HCT116 (cell line): ENCODE data around the gene YWHAG. TPM values are rescaled to one million over a fixed set of nuclear protein-coding genes. Genes with fewer than 3 reads are reported as not detected.

Experiments
- ATAC-seq: fragments of 200-7000 bp; cut with Tn5 transposase; 2 replicates; pipeline ENCODE4 v1.9.1; 2020; ENCODE audit warnings: mild to moderate bottlenecking, moderate library complexity
- BruUV-seq: library from RNA; stranded (reverse); fragments of 400-500 nt; replicated peaks from 2 replicates; lab custom pipeline; 2021; lab: Mats Ljungman, UMichigan
- CTCF ChIA-PET: fragments of 300-600 bp; sonication (Branson Sonifier 250); formaldehyde crosslinking; loops from one replicate; lab custom pipeline; 2021; ENCODE audit warnings: antibody characterized with exemption; lab: Charles Lee
- POLR2A ChIA-PET: fragments of 300-600, 350-600 bp; sonication (Branson Sonifier 250); formaldehyde crosslinking; loops from one replicate; lab custom pipeline; 2021; ENCODE audit warnings: antibody characterized with exemption; lab: Charles Lee
- RAD21 ChIA-PET, 2 experiments: fragments of 300-600 bp; sonication (Branson Sonifier 250); formaldehyde crosslinking; loops; one replicate each; lab custom pipeline; 2023; ENCODE audit warnings: low total read pairs in 2 of 2; ENCODE audit not compliant: uncharacterized antibody in 2 of 2, unreplicated experiment in 2 of 2, low non-redundant PET in 1 of 2; lab: Charles Lee
- DNase-seq: peaks from one replicate; pipeline ENCODE4 v3.0.0-alpha.2; 2010; ENCODE audit warnings: low read depth, low spot score
- H2AFZ ChIP-seq: fragments of 200-600 bp; shearing (Covaris generic), sonication (generic); 2 replicates; pipeline ENCODE4 v1.6.1; 2017; ENCODE audit warnings: low read depth, mixed run types, mixed read lengths, antibody characterized with exemption, low read length; ENCODE audit not compliant: poor library complexity, severe bottlenecking
- H3K27ac ChIP-seq: 2 replicates; pipeline ENCODE4 v1.5.1; 2012; ENCODE audit warnings: low read depth, low read length
- H3K27me3 ChIP-seq: fragments of 200-600 bp; sonication (generic); 2 replicates; pipeline ENCODE4 v1.6.1; 2016; ENCODE audit warnings: mixed run types, low read length, mixed read lengths; ENCODE audit not compliant: insufficient read depth
- H3K36me3 ChIP-seq, 2 experiments: fragments of 200-500 bp in 1 of 2; fragments of 200-600 bp in 1 of 2; sonication (Bioruptor generic) in 1 of 2; sonication (generic) in 1 of 2; 2 replicates each; pipeline versions ENCODE4 v1.5.1 to v1.6.1; 2014 to 2016; ENCODE audit warnings: low read length in 2 of 2, inconsistent platforms in 1 of 2, mixed read lengths in 1 of 2, mixed run types in 1 of 2; ENCODE audit not compliant: insufficient read depth in 2 of 2, control insufficient read depth in 1 of 2
- H3K4me1 ChIP-seq, 2 experiments: fragments of 200-600 bp in 1 of 2; sonication (generic) in 1 of 2; 2 replicates each; pipeline versions ENCODE4 v1.5.1 to v1.6.1; 2012 to 2017; ENCODE audit warnings: low read length in 2 of 2, inconsistent platforms in 1 of 2, mild to moderate bottlenecking in 1 of 2, mixed read lengths in 1 of 2, mixed run types in 1 of 2, moderate library complexity in 1 of 2; ENCODE audit not compliant: insufficient read depth in 2 of 2, control insufficient read depth in 1 of 2
- H3K4me2 ChIP-seq: fragments of 200-600 bp; sonication (generic); 2 replicates; pipeline ENCODE4 v1.6.1; 2017; ENCODE audit warnings: mixed run types, low read length, mixed read lengths
- H3K4me3 ChIP-seq, 2 experiments: fragments of 200-600 bp in 1 of 2; sonication (generic) in 1 of 2; replicated peaks in 1 of 2; 2 replicates each; pipeline ENCODE4 v1.5.1; 2011 to 2016; ENCODE audit warnings: low read length in 2 of 2, control low read depth in 1 of 2, low read depth in 1 of 2, mild to moderate bottlenecking in 1 of 2, mixed read lengths in 1 of 2, mixed run types in 1 of 2
- H3K79me2 ChIP-seq: fragments of 200-600 bp; sonication (generic); 2 replicates; pipeline ENCODE4 v1.6.1; 2017; ENCODE audit warnings: mild to moderate bottlenecking, mixed run types, low read length, moderate library complexity, mixed read lengths; ENCODE audit not compliant: insufficient read depth
- H3K9ac ChIP-seq: fragments of 200-600 bp; sonication (generic); 2 replicates; pipeline ENCODE4 v1.6.1; 2016; ENCODE audit warnings: low read length, mixed read lengths
- H3K9me2 ChIP-seq: fragments of 200-600 bp; sonication (generic), shearing (Covaris generic); 2 replicates; pipeline ENCODE4 v1.6.1; 2017; ENCODE audit warnings: mixed run types, mild to moderate bottlenecking, moderate library complexity; ENCODE audit not compliant: insufficient read depth
- H3K9me3 ChIP-seq, 2 experiments: fragments of 200-500 bp in 1 of 2; fragments of 200-600 bp in 1 of 2; sonication (Bioruptor generic) in 1 of 2; sonication (generic) in 1 of 2; 2 replicates each; pipeline ENCODE4 v1.6.1; 2014 to 2017; ENCODE audit warnings: low read length in 2 of 2, mixed read lengths in 2 of 2, inconsistent platforms in 1 of 2, low read depth in 1 of 2, mild to moderate bottlenecking in 1 of 2, mixed run types in 1 of 2, moderate library complexity in 1 of 2; ENCODE audit not compliant: control insufficient read depth in 1 of 2, insufficient read depth in 1 of 2
- H4K20me1 ChIP-seq: fragments of 200-600 bp; sonication (generic), shearing (Covaris generic); 2 replicates; pipeline ENCODE4 v1.6.1; 2017; ENCODE audit warnings: mixed run types, mild to moderate bottlenecking, moderate library complexity; ENCODE audit not compliant: insufficient read depth
- CEBPB ChIP-seq: IDR thresholded peaks from 2 replicates; pipeline ENCODE4 v1.6.1; 2012; ENCODE audit warnings: low read depth
- CTCF ChIP-seq, 3 experiments: fragments of 200-600 bp in 1 of 3; sonication (generic) in 1 of 3; IDR thresholded peaks in 2 of 3; conservative IDR thresholded peaks in 1 of 3; 2 replicates each; pipeline ENCODE4 v1.5.1; 2012 to 2017; ENCODE audit warnings: low read depth in 2 of 3, low read length in 2 of 3, antibody characterized with exemption in 1 of 3, borderline replicate concordance in 1 of 3, control low read depth in 1 of 3, mild to moderate bottlenecking in 1 of 3, mixed read lengths in 1 of 3, mixed run types in 1 of 3, moderate library complexity in 1 of 3; ENCODE audit not compliant: insufficient read depth in 1 of 3
- EGR1 ChIP-seq: IDR thresholded peaks from 2 replicates; pipeline ENCODE4 v1.6.1; 2012; ENCODE audit warnings: low read depth
- ELF1 ChIP-seq: IDR thresholded peaks from 2 replicates; pipeline ENCODE4 v1.6.1; 2012; ENCODE audit warnings: low read depth, borderline replicate concordance
- EZH2 ChIP-seq: fragments of 200-600 bp; sonication (generic); IDR thresholded peaks from 2 replicates; pipeline ENCODE4 v1.6.1; 2017; ENCODE audit warnings: antibody characterized with exemption, mixed run types
- FOSL1 ChIP-seq: IDR thresholded peaks from 2 replicates; pipeline ENCODE4 v1.6.1; 2012; ENCODE audit warnings: low read depth
- JUND ChIP-seq: IDR thresholded peaks from 2 replicates; pipeline ENCODE4 v1.6.1; 2012
- MAX ChIP-seq: IDR thresholded peaks from 2 replicates; pipeline ENCODE4 v1.6.1; 2012
- POLR2A ChIP-seq: IDR thresholded peaks from 2 replicates; pipeline ENCODE4 v1.7.0; 2011; ENCODE audit warnings: borderline replicate concordance; ENCODE audit not compliant: insufficient read depth, insufficient read length; ENCODE audit errors: extremely low read depth
- POLR2AphosphoS5 ChIP-seq: IDR thresholded peaks from 2 replicates; pipeline ENCODE4 v1.6.1; 2011; ENCODE audit warnings: mild to moderate bottlenecking, low read depth, low read length, moderate library complexity
- RAD21 ChIP-seq: IDR thresholded peaks from 2 replicates; pipeline ENCODE4 v1.6.1; 2012; ENCODE audit warnings: low read depth, mild to moderate bottlenecking
- REST ChIP-seq: IDR thresholded peaks from 2 replicates; pipeline ENCODE4 v1.6.1; 2012; ENCODE audit warnings: low read depth
- TCF7L2 ChIP-seq: IDR thresholded peaks from 2 replicates; pipeline ENCODE4 v1.7.0; 2011; ENCODE audit warnings: borderline replicate concordance, inconsistent platforms; ENCODE audit not compliant: insufficient read depth, insufficient read length; ENCODE audit errors: extremely low read depth
- YY1 ChIP-seq: IDR thresholded peaks from 2 replicates; pipeline ENCODE4 v1.6.1; 2011; ENCODE audit warnings: low read length, low read depth, moderate library complexity, mild to moderate bottlenecking; ENCODE audit not compliant: insufficient replicate concordance; ENCODE audit errors: extremely low read depth
- ZBTB33 ChIP-seq: IDR thresholded peaks from 2 replicates; pipeline ENCODE4 v1.6.1; 2011; ENCODE audit warnings: mild to moderate bottlenecking, low read length, moderate library complexity; ENCODE audit not compliant: insufficient replicate concordance; ENCODE audit errors: extremely low read depth
- ZNF274 ChIP-seq: fragments of 200-500 bp; sonication (Bioruptor generic); IDR thresholded peaks from 2 replicates; pipeline ENCODE4 v1.6.1; 2014; ENCODE audit warnings: mild to moderate bottlenecking, low read depth, low read length, inconsistent platforms
- intact Hi-C: fragments of 100-400 bp; cut with micrococcal nuclease; formaldehyde crosslinking; loops from 2 replicates; pipeline ENCODE4 v1.10.0; 2022
- total RNA-seq: library from RNA; stranded (reverse); gene quantifications from one replicate; pipeline ENCODE4 v1.2.1, GENCODE V29; 2021; ENCODE audit not compliant: unreplicated experiment
- TF ChIP-seq, protein P1 (sequence below): IDR thresholded peaks from 2 replicates; pipeline ENCODE4 v1.6.1; 2012

Gene YWHAG
- total RNA-seq, 1 experiment from 2014 or later, result 170 TPM

DNA sequence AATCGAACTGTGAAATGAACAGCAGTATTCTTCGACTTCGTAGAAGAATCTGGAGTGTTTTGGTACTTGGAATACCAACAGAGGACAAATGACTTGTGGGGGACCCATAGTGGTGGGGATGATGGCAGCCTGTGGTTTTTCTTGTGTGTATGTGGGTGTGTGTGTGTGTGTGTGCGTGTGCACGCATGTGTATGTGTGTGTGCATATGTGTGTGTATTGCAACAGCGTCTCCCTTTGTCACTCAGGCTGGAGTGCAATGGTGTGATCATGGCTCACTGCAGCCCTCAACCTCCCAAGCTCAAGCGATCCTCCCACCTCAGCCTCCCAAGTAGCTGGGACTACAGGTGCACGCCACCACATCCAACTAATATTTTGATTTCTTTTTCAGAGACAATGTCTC is 9.4 kb upstream of the YWHAG start:
- no peak overlapping the region for H3K9ac ChIP-seq
- TF ChIP-seq EGR1 (no peak), JUND (no peak), REST (no peak), CTCF (IDR thresholded peaks at IDR 0.05 in 2 of 3, conservative IDR thresholded peaks at IDR 0.05 in 1 of 3; ENCODE audit: borderline replicate concordance in 1 of 3, insufficient read depth in 1 of 3, low read depth in 2 of 3, low read length in 2 of 3) (no peak), YY1 (no peak), TCF7L2 (no peak), FOSL1 (no peak), RAD21 (no peak), POLR2AphosphoS5 (no peak), EZH2 (no peak), CEBPB (no peak), MAX (no peak), POLR2A (no peak), ZNF274 (no peak), ZBTB33 (no peak), ELF1 (no peak)
- TF ChIP-seq, protein P1, sequence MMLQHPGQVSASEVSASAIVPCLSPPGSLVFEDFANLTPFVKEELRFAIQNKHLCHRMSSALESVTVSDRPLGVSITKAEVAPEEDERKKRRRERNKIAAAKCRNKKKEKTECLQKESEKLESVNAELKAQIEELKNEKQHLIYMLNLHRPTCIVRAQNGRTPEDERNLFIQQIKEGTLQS, result no peak
- ChIA-PET RAD21 (no interaction called here), POLR2A (no interaction called here), CTCF (no interaction called here)
- no peak for ATAC-seq
- no peak overlapping the region for H3K4me3 ChIP-seq
- DNase-seq, result no peak
- no peak overlapping the region for H3K4me2 ChIP-seq
- no peaks in the 10 kb centered on the region for H4K20me1 ChIP-seq
- no peaks in the 10 kb centered on the region for H3K9me2 ChIP-seq
- no peak overlapping the region for H3K27ac ChIP-seq
- H3K9me3 ChIP-seq, result no peaks in the 10 kb centered on the region
- no peaks in the 10 kb centered on the region for H3K79me2 ChIP-seq
- H3K27me3 ChIP-seq, result no peaks in the 10 kb centered on the region
- no peak overlapping the region for H2AFZ ChIP-seq
- intact Hi-C loops, result no loop called here
- peaks cover 29 to 56% of the 10 kb centered on the region in 2 experiments for H3K4me1 ChIP-seq
- BruUV-seq, result no TSS peak
- H3K36me3 ChIP-seq, result no peaks in the 10 kb centered on the region
